Hippocampal formation (tissue), 2 donors: ENCODE results near the gene MAD1L1.

Experiments used
- DNase-seq, 2 donors: peaks; one replicate each; lab custom pipeline; 2025; lab: John Stamatoyannopoulos, UW

The MAD1L1 gene

GRCh38 chr7:2242541-2243429 lies 10.0 kb upstream of the MAD1L1 start:
- no peak for DNase-seq

DNA sequence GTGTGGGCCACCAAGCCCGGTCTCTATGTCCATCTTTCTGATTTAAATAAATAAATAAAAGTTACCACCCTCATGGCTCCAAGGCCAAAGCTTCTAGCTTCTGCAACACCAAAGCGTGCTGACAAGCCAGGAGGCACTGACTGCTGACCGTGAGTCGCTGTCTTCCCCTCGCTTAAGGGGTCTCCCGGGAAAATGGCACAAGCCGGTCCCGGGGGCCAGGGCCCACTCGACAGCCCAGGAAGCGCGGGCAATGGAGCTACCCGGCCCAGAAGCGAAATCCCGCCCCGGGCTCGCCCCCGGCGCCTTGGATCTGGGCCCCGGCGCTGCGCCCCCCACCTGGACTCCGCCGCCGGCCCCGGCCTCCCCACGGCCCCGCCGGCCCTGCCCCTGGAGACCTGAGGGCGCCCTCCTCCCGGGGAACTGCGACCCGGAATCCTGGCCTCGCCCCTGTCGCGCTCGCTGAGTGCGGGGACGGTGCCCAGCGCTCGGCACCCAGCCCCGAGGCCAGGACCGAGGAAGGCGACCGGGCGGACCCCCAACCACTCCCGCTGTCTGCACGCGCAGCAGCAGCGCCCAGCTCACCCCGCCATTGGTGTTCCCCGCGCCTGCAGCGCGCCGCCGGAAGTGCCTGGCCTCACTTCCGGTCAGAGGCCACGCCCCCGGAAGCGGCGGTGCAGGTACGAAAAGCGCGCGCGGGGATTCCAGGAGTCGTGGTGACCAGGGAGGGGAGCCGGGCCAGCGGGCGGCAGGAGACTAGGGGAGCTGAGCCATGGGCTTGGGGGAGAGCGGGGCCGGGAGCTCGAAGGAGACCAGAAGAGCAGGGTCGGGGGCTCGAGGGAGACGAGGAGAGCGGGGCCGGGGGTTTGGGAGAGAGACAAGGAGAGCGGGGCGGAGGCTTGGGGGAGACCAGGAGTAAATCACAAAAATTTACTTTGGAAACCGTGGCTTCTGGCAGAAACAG lies 9.1 kb upstream of the MAD1L1 start, which contains the start of the genes MRM2 and NUDT1:
TSS of gene MRM2 (minus strand) at position 626 of the 961 bp plus-strand sequence. CDS start at position 590, 36 bp downstream.
TSS of gene NUDT1 (plus strand) at position 647 of the 961 bp plus-strand sequence. CDS start 2,349 bp downstream, outside the sequence.
- peak; percentile 67 to 77 for DNase-seq

DNA sequence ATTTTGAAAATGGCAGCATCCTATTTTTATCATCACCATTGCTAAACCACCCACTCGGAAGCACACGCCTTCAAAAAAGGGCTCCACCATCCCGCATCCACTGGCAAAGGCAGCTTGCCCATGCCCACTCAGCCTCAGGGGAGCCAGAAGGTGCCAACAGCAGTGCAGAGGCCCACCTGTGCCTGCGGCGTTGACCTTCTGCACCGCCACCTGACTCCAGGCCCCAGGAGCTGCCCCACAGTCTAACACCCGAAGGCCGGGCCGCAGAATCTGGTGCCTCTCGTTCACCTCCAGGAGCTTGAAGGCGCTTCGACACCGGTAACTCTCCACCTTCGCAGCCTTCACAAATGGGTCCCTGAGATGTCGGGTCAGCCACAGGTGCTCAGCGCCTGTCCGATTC lies 6.5 kb upstream of the MAD1L1 start:
- DNase-seq: no peak

GRCh38 chr7:2237109-2237602 lies 4.4 kb upstream of the MAD1L1 start:
- DNase-seq: peak; percentile 33 to 53

GRCh38 chr7:2233926-2234325 lies 1.2 kb upstream of the MAD1L1 start:
- no peak for DNase-seq

- DNase-seq: no peak
Observed at GRCh38 chr7:2231992-2232765, 566 bp downstream of the MAD1L1 start.

DNA sequence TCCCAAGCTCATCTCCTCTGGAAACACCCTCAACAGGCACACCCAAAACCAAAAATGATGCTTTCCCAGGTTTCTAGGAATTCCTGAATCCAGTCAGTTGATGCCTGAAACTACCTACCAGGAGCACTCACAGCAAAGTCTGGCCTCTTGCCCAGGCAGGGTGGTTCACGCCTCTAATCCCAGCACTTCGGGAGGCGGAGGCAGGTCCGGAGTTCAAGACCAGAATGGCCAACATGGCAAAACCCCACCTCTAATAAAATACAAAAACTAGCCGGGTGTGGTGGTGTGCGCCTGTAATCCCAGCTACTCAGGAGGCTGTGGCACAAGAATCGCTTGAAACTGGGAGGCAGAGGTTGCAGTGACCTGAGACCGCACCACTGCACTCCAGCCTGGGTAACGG lies 1.9 kb downstream of the MAD1L1 start:
- DNase-seq: no peak

DNA sequence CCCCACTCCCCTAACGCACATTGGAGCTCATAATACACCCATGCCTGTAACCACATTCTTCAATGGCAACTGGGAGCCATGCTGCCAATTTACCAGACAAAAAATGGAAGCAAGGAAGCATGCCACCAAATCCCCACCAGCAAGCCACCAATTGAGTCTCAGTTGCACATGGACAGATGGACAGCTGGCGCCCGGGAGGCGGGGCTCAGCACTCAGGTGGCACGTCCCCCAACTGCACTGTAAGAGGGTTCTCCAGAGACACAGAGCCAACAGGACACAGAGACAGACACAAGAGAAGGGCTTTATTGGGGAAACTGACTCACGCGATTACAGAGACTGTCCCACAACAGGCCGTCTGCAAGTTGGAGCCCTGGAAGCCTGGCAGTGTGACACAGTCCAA lies 2.5 kb downstream of the MAD1L1 start:
- no peak for DNase-seq

DNA sequence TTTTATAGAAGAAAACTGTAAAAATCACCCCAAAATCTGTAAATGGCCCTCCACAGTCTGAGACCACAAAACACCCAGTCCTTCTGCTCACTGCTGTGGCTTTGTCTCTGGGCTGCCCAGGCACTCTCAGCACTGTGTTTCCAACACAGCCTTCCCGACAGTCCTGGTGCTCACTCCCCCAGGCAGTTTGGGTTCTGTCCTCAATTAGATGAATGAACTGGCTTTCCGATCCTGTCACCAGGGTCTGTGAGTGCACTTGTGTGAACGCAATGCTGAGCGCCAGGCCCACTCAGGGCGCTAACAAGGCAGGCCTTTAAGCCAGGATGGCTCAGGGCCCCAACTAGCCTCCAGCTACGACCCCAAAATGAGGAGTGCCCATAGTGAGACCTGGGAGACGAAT lies 3.3 kb downstream of the MAD1L1 start:
- DNase-seq: no peak

GRCh38 chr7:2228921-2229320 lies 3.8 kb downstream of the MAD1L1 start:
- DNase-seq: no peak

GRCh38 chr7:2227699-2228098 lies 5.0 kb downstream of the MAD1L1 start:
- no peak for DNase-seq

GRCh38 chr7:2225830-2226229 lies 6.9 kb downstream of the MAD1L1 start:
- no peak for DNase-seq

- DNase-seq: no peak
Observed at GRCh38 chr7:2225336-2225735, 7.4 kb downstream of the MAD1L1 start.

- no peak for DNase-seq
Observed at GRCh38 chr7:2224934-2225333, 7.8 kb downstream of the MAD1L1 start.

- DNase-seq: no peak
Observed at GRCh38 chr7:2224491-2224928, 8.2 kb downstream of the MAD1L1 start.

DNA sequence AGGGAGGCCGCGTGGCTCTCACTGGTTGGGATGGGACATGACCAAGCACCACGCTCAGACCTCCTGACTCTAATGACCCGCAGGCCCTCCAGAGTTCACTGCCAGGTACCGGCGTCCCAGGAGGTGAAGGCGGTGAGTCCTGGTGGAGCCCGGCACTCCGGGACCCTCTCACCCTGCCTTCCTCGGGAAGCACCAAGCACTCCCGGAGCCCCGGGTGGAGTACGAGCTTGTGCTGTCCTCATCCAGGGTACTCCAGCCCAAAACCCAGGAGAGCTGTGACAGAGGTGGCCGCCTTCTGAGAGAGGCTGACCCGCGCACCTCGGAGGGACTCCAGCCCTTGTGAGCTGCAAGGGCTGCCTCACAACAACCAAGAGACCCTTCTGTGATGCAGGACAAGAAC lies 9.4 kb downstream of the MAD1L1 start:
- DNase-seq: no peak

DNA sequence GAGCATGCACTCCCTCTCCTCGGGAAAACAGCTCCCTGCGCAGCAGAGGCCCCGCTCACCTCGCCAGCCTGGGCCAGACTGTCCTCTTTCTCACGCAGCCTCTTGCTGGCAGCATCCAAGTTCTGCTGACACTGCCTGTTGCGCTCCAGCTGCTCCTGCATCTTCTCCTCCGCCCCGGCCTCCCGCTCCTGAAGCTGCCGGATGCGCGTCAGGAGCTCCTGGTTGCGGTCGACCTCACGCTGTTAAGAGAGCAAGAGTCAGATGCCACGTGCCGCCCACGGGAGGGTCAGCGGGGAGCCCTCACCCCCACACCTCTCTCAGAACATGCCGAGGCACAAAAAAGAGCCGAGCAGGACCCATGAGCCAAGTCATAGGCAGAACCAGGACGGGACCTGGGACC lies 10.2 kb downstream of the MAD1L1 start:
- DNase-seq: no peak

DNA sequence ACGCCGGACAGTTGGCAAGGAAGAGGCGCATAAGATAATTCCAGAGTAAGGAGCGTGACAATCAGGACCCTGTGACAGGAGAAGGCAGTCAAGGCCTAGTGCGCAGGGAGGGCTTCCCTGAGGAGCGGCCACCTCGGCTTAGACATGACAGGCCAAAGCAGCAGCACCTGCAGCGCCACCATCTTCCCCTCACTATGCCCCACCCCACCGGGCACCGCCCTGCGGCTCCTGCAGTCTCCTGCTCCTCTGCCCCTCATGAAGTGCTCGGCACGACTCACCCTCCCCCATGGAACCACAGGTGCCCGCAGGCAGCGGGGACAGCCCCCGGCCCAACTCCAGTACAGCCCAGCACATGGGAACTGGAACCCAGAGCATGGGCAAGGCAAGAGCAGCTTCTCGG lies 11.8 kb downstream of the MAD1L1 start:
- no peak for DNase-seq

DNA sequence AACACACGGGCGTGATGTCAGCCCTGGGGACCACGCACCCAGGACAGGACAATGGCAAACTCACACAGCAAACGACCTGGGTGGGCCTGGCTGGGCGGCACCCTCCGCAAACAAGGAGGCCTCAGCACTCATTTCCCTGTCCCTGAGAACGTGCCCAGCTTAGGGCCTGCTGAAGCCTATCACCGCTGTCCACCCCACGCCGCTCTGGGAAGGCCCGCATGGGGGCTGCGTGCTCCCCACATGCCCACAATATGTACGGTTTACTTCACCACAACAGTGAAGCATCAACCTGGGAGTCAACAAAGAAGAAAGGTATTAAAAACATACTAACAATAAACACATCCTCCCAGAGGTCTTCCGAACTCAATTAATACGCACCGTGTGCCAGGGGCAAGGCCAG lies 12.2 kb downstream of the MAD1L1 start:
- DNase-seq: no peak

DNA sequence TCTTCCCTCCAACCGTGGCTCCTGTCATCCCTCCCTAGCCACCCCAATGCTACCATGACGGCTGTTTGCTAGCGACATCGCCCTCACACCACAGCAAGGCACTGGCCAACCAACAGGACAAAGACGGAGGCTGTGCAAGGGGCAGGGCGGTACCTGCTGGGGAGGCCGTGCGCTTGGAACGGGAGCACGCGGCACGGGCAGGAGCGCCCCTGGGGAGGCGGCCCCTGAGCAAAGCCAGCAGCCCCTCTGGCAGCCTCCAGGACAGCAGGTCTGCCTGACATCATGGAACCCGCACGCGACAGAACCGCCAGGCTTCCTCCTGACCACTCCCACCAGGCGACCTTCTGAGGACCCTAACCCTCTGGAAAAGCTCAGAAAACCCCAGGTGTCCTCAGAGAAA lies 12.7 kb downstream of the MAD1L1 start:
- no peak for DNase-seq

GRCh38 chr7:2219606-2220005 lies 13.1 kb downstream of the MAD1L1 start:
- DNase-seq: no peak
